GM21723 (cell line): ENCODE measurements around the gene PDE1A.

ENCODE experiments used
- ATAC-seq: cut with Tn5 transposase; IDR thresholded peaks from one replicate; pipeline ENCODE4 v1.9.1; 2021; ENCODE audit warnings: mild to moderate bottlenecking, moderate library complexity; ENCODE audit not compliant: unreplicated experiment

The PDE1A gene

DNA sequence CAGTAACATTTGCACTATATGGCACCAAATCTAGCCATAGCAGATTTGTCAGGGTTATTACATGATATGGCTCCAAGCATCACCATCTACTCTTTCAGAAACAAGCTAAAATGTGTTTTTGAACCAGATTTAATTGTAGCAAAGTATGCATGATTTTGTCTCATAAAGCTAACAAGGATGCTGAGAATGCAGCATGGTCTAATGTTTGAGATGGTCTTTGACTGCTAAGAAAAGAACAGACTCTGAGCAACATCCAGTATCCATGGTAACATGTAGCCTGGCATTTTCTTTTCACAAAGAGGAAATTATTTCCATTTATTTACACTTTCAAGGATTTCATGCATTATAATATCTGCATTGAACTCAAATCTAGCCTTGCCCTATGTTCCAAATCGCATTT is 206.5 kb downstream of the PDE1A start:
- no peak for ATAC-seq

DNA sequence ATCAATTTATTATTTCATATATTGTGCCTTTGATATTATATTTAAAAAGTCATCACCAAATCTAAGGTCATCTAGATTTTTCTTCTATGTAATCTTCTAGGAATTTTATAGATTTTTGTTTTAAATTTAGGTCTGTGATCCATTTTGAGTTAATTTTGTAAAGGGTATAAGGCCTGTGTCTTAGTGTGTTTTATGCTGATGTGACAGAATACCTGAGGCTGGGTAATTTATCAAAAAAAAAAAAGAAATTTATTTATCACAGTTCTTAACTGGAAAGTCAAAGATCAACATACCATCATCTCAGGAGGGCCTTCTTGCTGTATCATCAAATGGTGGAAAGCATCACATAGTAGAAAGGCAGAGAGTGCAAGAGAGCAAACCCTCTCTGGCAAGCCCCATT is 216.2 kb downstream of the PDE1A start:
- no peak for ATAC-seq

DNA sequence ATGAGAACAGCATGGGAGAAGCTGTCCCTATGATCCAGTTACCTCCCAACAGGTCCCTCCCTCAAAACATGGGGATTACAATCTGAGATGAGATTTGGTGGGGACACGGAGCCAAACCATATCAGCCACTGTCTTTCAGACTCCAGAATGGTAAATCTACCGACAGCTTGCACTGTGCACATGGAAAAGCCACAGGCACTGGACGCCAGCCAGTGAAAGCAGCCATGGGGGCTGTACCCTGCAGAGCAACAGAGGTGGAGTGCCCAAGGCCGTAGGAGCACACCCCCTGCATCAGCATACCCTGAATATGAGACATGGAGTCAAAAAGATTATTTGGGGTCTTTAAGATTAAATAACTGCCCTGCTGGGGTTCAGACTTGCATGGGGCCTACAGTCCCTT is 218.4 kb downstream of the PDE1A start:
- ATAC-seq, result no peak

DNA sequence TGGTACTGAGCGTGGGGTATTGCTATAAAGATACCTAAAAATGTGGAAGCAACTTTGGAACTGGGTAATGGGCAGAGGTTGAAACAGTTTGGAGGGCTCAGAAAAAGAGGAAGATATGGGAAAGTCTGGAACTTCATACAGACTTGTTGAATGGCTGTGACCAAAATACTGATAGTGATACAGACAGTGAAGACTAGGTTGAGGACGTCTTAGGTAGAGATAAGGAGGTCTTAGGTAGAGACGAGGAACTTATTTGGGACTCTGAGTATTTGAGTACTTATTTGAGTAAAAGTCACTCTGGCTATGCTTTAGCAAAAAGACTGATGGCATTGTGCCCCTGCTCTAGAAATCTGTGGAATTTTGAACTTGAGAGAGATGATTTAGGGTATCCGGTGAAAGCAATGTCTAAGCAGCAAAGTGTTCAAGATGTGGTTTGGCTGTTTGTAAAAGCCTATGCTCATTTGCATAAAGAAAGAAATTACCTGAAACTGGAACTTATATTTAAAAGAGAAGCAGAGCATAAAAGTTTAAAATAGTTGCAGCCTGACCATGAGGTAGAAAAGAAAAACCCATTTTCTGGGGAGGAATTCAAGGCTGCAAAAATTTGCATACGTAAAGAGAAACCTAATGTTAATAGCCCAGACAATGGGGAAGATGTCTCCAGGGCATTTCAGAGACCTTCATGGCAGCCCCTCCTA is 219.6 kb downstream of the PDE1A start:
- ATAC-seq, result peak; percentile 88

DNA sequence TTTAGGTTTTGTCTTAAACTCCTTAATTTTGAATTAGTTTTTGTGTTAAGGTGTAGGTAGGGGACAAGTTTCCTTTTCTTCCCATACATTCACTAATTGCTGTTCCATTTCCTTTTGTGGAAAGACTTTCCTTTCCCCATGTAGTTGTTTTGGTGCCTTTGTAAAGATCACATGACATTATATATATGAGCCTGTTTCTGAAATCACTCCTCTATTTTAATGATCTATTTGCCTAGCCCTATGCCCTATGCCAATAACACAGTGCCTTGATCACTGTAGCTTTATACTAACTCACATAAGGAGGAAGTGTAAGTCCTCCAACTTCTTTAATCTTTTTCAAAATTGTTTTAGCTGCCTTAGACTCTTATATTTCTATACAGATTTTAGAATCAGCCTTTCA is 229.3 kb downstream of the PDE1A start:
- no peak for ATAC-seq

DNA sequence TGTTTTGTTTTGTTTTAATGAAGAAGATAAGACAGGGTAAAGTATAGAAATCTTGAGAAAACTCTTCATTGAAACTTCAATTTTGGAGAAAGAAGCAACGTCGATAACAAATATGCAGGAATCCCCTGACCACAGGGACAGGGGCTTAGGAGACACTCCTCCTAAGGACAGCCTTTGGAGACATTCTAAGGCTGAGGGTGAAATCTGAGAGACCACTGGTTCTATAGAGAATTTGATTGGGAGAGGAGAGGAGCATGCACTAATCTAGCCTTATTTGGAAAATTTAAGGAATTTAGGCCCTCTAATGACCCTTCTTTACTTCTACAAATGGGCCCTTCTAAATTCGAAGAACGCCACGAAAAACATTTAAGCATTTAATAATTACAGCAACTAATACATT is 233.5 kb downstream of the PDE1A start:
- ATAC-seq, result no peak

DNA sequence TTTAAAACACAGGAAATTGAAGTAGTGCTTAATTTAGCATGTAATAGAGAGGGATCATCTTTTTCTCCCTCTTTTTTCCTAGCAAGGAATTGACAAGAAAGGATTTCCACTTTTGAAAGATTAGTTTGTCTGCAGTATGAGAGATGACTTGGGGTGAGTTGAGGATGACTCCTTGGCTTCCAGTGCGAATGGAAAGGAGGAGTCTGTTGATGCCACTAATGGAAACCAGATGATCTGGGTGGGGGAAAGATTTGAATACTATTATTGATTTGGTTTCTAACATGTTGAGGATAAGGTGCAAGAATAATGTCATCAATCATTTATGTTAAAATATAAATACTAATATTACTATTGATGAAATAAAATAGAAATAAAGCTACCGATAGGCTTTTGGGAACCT is 235.8 kb downstream of the PDE1A start:
- ATAC-seq, result no peak

DNA sequence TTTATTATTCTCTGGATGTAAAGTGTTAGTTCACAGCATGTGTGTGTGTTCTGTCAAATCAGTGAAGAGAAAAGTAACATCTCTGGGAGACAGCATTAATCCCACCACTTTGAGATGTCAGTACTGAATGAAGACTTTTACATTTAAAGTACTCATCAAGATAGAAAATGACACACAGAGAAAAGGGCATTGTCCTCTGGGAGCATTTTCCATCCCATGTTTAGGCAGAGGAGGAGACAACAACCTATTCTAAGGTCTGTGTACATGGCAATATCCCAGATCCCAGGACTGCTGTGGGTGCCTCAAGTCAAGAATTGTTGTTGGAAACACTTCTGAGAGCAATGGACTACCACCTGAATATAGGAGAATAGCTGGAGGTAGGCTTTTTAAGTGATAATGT is 239.7 kb downstream of the PDE1A start:
- no peak for ATAC-seq

DNA sequence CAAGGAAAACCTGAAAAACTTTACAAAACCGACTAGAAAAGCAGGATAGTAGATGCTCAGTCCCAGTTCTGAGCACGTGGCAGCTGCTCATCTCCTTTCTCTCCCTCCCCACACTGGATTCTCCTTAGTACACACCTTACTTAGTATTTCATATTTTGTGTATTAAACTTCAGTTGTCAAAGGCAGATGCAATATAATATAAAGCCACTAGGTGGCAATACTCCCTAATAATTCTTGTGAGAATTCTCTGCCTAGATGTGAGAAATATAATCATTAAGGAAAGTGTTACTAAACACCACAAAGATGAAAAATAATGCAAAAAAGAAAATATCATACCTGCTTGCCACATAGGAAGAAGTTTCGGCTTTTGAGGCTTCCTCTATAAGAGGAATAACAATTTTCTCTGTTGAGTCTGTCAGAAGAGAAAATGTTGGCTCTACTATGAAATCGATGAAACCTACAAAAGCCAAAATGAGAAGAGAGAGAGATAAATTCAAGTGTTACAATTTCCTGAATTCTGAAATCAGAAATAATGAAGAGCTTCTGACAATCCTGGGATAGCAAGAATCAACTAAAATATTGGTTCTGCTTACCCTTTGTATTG is 240.6 kb downstream of the PDE1A start:
- peak; percentile 76 for ATAC-seq

DNA sequence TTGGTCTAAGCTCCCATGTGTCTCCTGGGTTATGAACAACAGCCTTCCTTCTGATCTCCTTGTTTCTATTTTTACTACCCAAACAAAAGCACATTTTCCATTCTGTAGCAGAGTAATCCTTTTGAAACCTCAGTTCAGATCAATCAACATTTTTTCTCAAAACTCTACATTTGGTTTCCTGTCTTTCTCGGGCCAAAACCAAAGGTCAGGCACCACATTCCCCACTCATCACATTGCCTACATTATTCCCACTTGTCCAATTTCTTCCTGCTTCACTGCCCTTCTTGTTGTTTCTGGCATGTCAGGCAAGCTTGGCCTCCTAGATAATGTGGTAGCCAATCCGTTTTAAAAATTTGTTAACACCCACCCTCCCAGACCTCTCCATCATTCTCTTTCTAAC is 244.4 kb downstream of the PDE1A start:
- ATAC-seq, result no peak

DNA sequence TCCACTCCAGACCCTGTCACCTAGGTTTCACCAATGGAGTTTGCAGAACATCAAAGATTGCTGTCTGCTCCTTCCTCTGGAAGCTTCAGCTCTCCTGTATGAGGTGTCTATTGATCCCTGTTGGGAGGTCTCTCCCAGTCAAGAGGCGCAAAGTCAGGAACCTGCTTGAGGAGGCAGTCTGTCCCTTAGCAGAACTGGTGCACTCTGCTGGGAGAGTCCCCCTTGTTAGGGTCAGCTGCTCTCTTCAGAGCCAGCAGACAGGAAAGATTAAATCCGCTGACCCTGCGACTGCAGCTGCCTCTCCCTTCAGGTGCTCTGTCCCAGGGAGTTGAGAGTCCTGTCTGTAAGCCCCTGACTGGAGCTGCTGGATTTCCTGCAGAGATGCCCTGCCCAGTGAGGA is 245.5 kb downstream of the PDE1A start:
- ATAC-seq, result no peak

DNA sequence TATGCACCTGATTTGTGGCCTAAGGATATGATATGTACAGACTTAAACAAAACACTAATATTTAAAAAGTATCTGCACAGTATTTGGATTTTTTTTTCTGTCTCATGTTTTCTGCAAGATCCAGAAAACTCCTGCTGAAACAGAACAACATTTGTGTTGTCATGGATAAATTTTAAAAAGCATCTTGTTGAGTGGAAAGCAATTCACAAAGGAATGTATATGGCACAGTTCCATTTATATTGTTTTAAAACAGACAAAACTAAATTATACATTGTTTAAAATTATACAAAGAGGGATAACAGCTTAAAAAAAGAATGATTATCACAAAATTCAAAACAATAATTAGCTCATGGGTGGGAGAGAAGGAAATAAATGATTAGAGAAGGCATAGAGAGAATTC is 247.7 kb downstream of the PDE1A start:
- ATAC-seq, result no peak

DNA sequence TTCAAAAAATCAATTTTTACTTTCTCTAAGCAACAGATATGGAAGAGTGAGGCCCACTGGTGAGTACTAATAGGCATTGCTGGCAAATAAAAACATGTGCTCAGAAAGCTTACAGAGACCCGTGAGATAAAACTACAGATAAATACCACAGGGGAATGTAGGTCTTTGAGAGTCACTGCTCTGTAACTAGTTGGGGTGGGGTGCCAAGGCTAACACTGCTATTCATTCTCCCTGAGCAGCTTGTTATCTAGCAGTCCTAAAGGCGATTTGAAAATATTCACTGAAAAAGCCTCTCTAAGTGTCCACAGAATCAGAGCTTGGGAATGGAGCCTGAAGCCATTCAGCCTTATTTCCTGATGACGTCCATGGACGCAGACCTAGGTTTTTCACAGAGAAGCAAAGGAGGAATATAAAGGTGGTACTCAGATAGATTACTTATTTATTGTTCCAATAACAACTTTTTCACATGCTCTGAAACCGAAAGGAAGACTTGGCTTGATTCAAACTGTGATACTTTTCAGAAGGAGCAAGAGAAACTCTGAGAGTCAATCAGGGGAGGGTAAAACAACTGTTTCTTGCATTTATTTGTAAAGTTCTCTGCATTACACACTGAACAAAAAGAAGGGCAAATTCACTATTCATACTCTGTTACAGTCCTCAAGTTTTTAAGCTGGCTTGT is 252.8 kb downstream of the PDE1A start:
- ATAC-seq, result no peak

DNA sequence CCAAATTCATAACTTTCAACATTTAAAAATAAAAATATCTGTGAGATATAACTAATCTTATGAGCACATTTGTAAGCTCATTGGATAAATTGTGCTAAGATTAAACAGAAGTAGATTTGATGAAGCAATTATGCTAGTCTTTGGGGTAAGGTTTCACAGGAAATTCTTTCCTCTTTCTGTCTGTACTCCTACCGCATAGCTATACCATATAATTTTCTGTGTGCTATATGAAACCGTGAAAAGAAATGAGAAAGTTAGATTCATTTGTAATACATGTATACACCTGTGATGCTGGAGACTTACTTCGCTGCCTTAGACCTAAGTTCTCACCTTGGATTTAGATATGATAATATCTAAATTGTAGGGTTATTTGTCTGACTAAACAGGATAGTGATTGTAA is 256.5 kb downstream of the PDE1A start:
- no peak for ATAC-seq

DNA sequence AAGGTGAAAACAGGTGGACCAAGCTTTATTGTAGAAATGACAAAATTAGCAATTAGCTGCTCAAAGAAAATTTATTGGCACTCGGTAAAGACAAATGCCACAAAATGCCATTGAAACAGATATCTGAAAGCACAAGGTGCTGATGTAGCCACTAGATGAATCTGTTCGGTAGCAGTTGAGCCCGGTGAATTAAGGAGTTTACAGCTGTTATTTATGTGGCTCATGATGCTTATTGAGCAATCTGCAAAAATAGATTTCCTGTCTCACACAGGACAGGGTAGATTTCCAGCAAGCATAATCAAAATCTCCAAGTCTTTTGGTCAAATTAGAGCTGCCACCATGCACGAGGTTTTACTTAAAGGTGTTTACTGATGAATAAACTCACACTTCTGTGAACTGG is 259.0 kb downstream of the PDE1A start:
- ATAC-seq, result no peak

DNA sequence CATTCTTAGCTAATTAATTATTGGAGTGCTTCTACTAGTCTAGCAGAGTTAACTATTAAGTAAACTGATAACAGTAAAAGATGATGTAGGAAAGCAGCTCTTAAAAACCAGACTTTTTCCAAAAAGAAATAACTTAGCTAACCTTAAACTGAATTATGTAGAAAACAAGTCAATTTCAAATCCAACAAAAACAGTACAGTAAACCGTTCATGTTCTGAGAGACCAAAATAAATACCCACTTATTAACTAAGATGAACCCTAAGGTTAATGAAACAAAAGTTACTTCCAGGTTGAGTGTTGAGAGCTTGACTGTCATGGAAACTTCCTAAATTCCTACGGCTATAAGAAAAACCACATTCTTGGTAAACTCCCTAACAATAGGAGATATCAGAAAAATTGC is 260.0 kb downstream of the PDE1A start:
- ATAC-seq, result no peak

DNA sequence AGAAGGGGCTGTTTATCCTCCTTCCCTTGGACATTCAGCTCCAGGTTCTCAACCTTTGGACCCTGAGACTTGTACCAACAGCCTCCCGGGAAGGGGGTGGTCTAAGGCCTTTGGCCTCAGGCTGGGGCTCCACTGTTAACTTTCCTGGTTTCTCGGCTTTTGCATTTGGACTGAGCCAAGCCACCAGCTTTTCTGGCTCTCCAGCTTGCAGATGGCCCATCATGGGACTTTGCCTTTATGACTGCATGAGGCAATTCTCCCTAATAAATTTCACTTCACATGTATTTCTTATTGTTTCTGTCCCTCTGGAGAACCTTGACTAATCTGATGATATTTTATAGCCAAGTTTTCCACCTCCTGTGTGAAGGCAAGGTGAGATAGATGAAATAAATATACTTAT is 260.4 kb downstream of the PDE1A start:
- ATAC-seq, result no peak

DNA sequence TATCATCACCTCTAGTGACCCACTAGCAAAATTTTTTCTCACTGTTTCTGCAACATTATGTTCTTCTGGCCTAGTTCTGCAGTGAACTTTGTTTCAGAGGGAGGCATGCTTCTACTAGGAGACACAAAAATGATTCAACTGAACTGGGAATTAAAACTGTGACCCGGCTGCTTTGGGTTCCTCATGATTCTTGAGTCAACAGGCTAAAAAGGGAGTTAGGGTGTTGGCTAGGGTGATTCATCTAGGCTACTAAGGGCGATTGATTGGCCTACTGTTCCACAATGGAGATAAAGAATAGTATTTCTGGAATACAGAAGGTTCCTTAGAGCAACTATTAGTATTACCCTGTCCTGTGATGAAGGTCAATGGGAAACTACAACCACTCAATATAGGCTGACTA is 261.6 kb downstream of the PDE1A start:
- ATAC-seq, result no peak

DNA sequence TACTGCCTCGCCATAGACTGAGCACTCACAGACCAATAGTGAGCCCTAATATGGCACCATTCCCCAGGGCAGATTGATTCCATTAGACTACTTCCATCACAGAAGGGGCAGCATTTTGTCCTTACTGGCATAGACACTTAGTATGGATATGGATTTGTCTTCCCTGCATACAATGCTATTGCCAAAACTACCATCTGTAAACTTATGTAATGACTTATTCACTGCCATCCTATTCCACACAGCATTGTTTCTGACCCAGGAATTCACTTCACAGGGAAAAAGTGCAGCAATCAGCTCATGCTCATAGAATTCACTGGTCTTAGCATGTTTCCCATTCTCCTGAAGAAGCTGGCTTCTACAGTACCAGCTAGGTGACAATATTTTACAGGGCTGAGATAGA is 262.1 kb downstream of the PDE1A start:
- ATAC-seq, result no peak

DNA sequence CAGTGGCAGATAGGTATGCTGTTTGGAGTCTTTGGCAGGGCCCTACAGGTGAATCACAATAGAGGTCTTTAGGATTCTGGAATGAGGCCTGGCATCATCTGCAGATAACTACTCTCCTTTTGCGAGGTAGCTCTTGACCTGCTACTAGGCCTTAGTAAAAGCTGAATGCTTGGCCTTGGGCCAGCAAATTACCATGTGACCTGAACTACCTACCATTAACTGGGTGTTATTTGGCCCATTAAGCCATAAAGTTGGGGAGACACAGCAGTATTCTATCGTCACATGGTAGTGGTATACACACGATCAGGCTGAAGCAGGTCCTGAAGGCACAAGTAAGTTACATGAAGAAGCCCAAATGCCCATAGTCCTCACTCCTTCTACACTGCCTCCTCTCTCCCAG is 263.0 kb downstream of the PDE1A start:
- no peak for ATAC-seq

DNA sequence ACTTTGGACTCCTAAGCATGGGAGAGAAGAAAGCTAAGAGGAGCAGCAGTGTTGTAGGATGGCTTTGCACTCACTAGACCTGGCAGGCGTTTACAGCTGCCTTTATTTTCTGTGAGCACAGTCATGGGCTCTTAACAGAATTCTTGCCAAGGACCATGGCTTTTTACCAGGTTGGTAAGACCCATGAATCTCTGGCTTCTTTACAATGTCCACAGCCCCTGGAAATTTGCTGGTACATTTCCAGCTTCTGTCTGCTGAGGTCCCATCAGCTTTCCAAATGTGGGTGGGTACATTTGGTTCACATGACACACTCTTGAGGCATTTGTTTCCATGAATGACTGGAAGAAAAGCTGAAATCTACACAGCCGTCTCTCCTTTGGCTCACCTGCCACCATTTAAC is 278.5 kb downstream of the PDE1A start:
- no peak for ATAC-seq

DNA sequence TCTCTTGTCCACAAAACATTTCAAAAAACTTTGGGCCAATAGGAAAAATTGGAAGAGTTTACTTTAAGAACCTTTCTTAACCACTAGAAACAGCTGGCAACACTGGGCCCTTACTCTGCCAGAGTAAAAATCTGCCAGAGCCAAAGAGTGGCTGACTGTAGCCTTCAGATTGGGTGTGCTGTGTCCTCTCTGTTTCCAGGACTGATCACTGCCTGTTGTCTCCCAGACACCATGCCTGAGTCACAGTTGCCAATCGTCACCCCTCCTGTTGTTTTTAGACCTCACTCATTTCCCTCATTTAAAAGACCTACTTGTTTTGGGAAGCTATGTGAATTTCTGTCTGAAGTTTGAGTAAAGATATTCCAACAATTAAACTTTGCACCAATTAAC is 282.1 kb downstream of the PDE1A start:
- no peak for ATAC-seq
